Adrenal gland (tissue), 12 donors: ENCODE measurements around the gene LMO3. TPM values are rescaled to one million over a fixed set of nuclear protein-coding genes. Genes with fewer than 3 reads are reported as not detected.
A peak's percentile ranks its signal among the peaks of the same experiment; 100 is the strongest.

Experiments
- DNase-seq, 7 donors: peaks; one replicate each; pipeline ENCODE4 v3.0.0-alpha.2; 2019 to 2020
- H3K27ac ChIP-seq, 5 donors: fragments of 200-600 bp; sonication (generic) in 4 of 5; 1 replicate in 3 of 5; 2 replicates in 2 of 5; pipeline versions ENCODE4 v1.5.1 to v1.8.0; 2016 to 2020; ENCODE audit warnings: mild to moderate bottlenecking in 1 of 5
- H3K27me3 ChIP-seq: fragments of 200-600 bp; 2 replicates; pipeline ENCODE4 v1.8.0; 2021
- H3K36me3 ChIP-seq, 2 donors: fragments of 200-600 bp; replicated peaks in 1 of 2; 1 replicate in 1 of 2; 2 replicates in 1 of 2; pipeline versions ENCODE4 v1.5.1 to v1.8.0; 2018 to 2022
- H3K4me1 ChIP-seq, 2 donors: fragments of 200-600 bp; replicated peaks in 1 of 2; 1 replicate in 1 of 2; 2 replicates in 1 of 2; pipeline versions ENCODE4 v1.5.1 to v1.8.0; 2018 to 2021
- H3K4me3 ChIP-seq, 4 donors: fragments of 200-600 bp; sonication (generic) in 3 of 4; one replicate each; pipeline ENCODE4 v1.5.1; 2016 to 2018
- H3K9me3 ChIP-seq, 3 donors: fragments of 200-600 bp; sonication (generic) in 1 of 3; replicated peaks in 1 of 3; 1 replicate in 2 of 3; 2 replicates in 1 of 3; pipeline versions ENCODE4 v1.5.1 to v1.8.0; 2016 to 2021
- CTCF ChIP-seq, 6 experiments: fragments of 450-650 bp in 4 of 6; fragments of 200-600 bp in 2 of 6; sonication (generic) in 1 of 6; IDR thresholded peaks; 1 replicate in 5 of 6; 2 replicates in 1 of 6; pipeline versions ENCODE4 v1.5.1 to v1.8.0; 2016 to 2021; ENCODE audit warnings: antibody characterized with exemption in 6 of 6, mild to moderate bottlenecking in 2 of 6, moderate library complexity in 1 of 6
- POLR2A ChIP-seq, 2 donors: fragments of 450-650 bp; IDR thresholded peaks; one replicate each; pipeline ENCODE4 v1.6.1; 2017; ENCODE audit warnings: antibody characterized with exemption in 2 of 2, mild to moderate bottlenecking in 2 of 2, moderate library complexity in 1 of 2
- WGBS, 4 donors: extraction: QIAGEN DNeasy Blood & Tissue Kit in 2 of 4; methylation state at CpG; one replicate each; pipeline versions ENCODE4 v1.1.5 to v1.1.7; 2013 to 2017; 5-methylcytosine and 5-hydroxymethylcytosine counted together
- intact Hi-C, 2 donors: fragments of 100-400 bp; cut with DNase I; formaldehyde crosslinking; loops; one replicate each; pipeline versions ENCODE4 v1.14.1 to v1.15.0; 2022 to 2023
- polyA plus RNA-seq, 3 donors: library from polyadenylated mRNA; stranded (reverse); fragments of 200-250 nt in 2 of 3; fragments of 350-450 nt in 1 of 3; fragmentation: Illumina TruSeq in 1 of 3; extraction: RNeasy Lipid Tissue Mini Kit (QIAGEN cat#74804) in 1 of 3; gene quantifications; one replicate each; pipeline ENCODE4 v1.2.3, GENCODE V29; 2013 to 2014
- total RNA-seq, 9 donors: library from RNA; depleted of rRNA in 4 of 9; stranded (reverse); fragments of >200 nt in 4 of 9; fragments of 120-200 nt in 1 of 9; fragmentation: NEBNext Ultra II Directional in 1 of 9; extraction: Animal tissue kit (Norgen Biotek cat#: 25700) in 1 of 9; gene quantifications; one replicate each; pipeline versions ENCODE4 v1.1.0 to v1.2.4, GENCODE V29; 2013 to 2023
- donor health status: healthy with polysubstance abuse.
- donor health status: Bipolar disorder and iron deficiency.
- donor health status: DM: yes; HTN: yes; CAD: no.
- donor health status: DM: no; HTN: no; CAD: no.
- donor health status: DM: no; HTN: no; CAD: no.
- donor health status: DM: yes; HTN: yes; CAD: no.

LMO3 gene
- total and polyA plus RNA-seq, 12 donors = 0.89 to 21.8 (median 7.0) TPM

DNA sequence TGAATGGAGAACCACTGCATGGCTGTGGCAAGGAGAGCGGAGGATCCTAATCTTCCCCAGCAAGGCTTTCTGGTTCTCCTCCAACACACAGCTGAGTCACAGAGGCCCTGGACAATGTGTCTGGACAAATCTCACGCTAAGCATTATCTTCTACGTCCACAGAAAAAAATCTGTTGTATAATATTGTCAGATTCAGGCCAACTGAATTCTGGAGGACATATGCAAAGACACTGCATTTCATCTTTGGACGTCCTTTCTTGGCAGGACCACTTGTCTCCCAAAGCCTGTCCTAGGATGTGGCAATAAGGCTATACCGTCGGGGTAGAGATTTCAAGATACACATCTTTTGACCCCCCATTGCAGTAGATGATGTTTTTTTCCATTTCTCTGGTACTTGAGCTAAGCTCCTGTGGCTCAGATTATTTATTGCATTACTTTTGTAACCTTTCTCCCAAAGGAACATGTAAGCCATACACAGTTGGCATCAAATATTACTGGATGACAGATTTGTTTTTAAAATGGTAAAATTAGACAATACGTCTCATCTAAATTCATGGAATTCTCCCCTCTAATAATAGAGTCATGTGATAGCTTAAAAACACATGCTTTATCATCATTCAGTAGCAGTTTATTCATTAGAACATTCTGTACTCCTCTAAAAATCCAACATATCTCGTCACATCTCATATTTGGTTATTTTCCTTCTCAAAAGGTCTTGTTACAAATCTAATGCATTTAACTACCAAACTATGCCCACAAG is 19.4 kb downstream of the LMO3 start:
- peak in 3 of 7 donors; percentile 25 to 58 (median 26) for DNase-seq
- Histone ChIP-seq H3K4me3 (no peak overlapping the region), H3K27ac (peak overlapping the region in 1 of 5 donors; percentile 54)

DNA sequence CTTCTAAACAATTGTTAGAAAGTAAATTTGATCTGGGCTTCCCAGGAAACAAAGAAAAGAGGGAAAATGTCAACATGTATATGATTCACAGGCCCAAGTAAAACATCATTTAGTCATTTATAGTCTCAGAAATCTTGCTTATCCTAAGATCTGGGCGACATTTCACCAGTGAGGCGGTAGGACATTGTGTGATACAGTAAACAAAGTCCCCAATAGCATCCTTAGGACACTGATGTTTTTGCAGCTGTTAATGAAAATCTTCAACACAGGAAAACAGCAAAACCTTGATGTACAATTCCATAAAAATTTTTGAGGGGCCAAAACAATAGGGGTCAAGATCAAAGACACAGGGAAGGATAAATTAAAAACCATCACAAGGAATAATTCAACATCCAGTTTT is 20.2 kb downstream of the LMO3 start:
- TF ChIP-seq CTCF (IDR thresholded peaks at IDR 0.05) = no peak
- no peak for TF ChIP-seq POLR2A (IDR thresholded peaks at IDR 0.05)
- Histone ChIP-seq H3K27ac (no peak overlapping the region), H3K4me1 (no peaks in the 10 kb centered on the region), H3K9me3 (no peaks in the 10 kb centered on the region), H3K36me3 (no peaks in the 10 kb centered on the region), H3K4me3 (no peak overlapping the region), H3K27me3 (no peaks in the 10 kb centered on the region)
- 86 to 96% (median 90%) methylated on average over 2 of the region's 2 CpGs for WGBS, 4 donors
- intact Hi-C loops = no loop called here
- DNase-seq = no peak

More for the DNA sequence above, 19.4 kb downstream of the LMO3 start:
- Histone ChIP-seq H3K4me1 (no peaks in the 10 kb centered on the region), H3K9me3 (no peaks in the 10 kb centered on the region), H3K36me3 (no peaks in the 10 kb centered on the region), H3K27me3 (no peaks in the 10 kb centered on the region)
- intact Hi-C loops = no loop called here
- WGBS, 4 donors = 68 to 76% (median 75%) methylated on average over 8 of the region's 8 CpGs
- TF ChIP-seq CTCF (IDR thresholded peaks at IDR 0.05) (no peak), POLR2A (IDR thresholded peaks at IDR 0.05) (no peak)

DNA sequence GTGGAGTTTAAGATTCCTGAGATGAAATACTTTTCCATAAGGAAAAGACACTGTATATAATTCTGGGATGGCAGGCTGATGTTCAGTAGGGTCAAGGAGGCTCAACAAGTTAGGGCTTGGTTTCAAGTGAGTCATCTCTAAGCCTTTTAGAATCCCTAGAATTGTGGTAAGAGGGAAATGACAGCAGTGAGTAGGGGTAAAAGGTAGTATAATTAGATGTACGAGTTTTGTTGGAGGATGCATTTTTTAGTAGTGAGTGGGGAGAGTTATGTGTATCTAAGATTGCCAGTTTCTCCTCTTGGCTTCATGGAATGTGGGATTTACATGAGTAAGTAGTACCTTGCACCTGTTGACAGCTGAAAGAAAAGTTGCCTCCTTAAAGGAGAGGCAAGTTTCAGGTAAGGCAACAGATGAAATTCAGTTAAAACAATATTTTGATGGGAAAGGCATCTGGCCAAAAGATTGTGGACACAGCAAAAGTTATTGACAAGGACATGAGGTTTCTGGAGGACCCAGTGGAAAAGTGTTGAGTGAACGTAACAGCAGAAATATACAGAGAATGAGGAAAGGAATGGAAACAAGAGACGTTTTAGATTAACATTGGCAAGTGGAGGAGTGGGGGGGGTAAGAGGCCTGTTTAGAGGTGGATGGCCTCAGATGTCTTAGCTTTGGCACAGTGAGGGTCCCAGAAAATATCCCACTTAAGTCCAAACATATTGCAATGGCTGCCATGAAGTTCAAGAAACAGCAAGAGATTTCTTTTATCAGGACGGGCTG is 21.8 kb downstream of the LMO3 start:
- Histone ChIP-seq H3K36me3 (no peaks in the 10 kb centered on the region), H3K27ac (no peak overlapping the region), H3K27me3 (no peaks in the 10 kb centered on the region), H3K4me1 (no peaks in the 10 kb centered on the region), H3K4me3 (no peak overlapping the region), H3K9me3 (no peaks in the 10 kb centered on the region)
- 70 to 81% (median 79%) methylated on average over 4 of the region's 4 CpGs for WGBS, 4 donors
- TF ChIP-seq CTCF (IDR thresholded peaks at IDR 0.05) (no peak), POLR2A (IDR thresholded peaks at IDR 0.05) (no peak)
- intact Hi-C loops = no loop called here
- no peak for DNase-seq

- Histone ChIP-seq H3K4me1 (no peaks in the 10 kb centered on the region), H3K9me3 (no peaks in the 10 kb centered on the region), H3K4me3 (no peak overlapping the region), H3K36me3 (no peaks in the 10 kb centered on the region), H3K27me3 (no peaks in the 10 kb centered on the region), H3K27ac (no peak overlapping the region)
- no peak for TF ChIP-seq POLR2A (IDR thresholded peaks at IDR 0.05)
- intact Hi-C loops = no loop called here
- DNase-seq = no peak
These were observed 24.5 kb downstream of the LMO3 start for GRCh38 chr12:16581416-16581815.
